NCI-H82 treated with DMSO at 0.1 percent for 48 hours (cell line): ENCODE results near the gene MTRF1.
"Not testable (repeated sequence)": the region's sequence is repeated elsewhere in the genome, so short reads cannot be mapped to it uniquely, and the experiment has no call there.

Experiments
- DNase-seq: peaks from one replicate; lab custom pipeline; 2025; ENCODE audit not compliant: unreplicated experiment; lab: John Stamatoyannopoulos, UW

MTRF1 gene

GRCh38 chr13:41178040-41178439, 85.3 kb downstream of the MTRF1 start:
- DNase-seq: no peak

GRCh38 chr13:41177616-41178015, 85.8 kb downstream of the MTRF1 start:
- no peak for DNase-seq

GRCh38 chr13:41175576-41175975, 87.8 kb downstream of the MTRF1 start:
- not testable (repeated sequence) for DNase-seq
